GM21360 (cell line): Measurements from ENCODE around the gene PLXDC1.
"Not testable (repeated sequence)": the region's sequence is repeated elsewhere in the genome, so short reads cannot be mapped to it uniquely, and the experiment has no call there.

Source experiments
- ATAC-seq: cut with Tn5 transposase; IDR thresholded peaks from one replicate; pipeline ENCODE4 v1.9.1; 2021; ENCODE audit warnings: mild to moderate bottlenecking, moderate library complexity; ENCODE audit not compliant: unreplicated experiment

The PLXDC1 gene

DNA sequence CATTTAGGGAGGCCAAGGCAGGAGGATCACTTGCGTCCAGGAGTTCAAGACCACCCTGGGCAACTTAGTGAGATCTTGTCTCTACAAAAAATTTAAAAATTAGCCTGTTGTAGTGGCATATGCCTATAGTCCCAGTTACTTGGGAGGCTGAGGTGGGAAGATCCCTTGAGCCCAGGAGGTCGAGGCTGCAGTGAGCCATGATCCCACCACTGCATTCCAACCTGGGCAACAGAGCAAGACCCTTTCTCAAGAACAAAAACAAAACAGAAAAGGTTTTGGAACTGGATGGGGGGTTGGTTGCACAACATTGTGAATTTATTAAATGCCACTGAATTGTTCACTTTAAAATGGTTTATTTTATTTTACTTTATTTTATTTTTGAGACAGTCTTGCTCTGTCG, 21.2 kb downstream of the PLXDC1 start:
- no peak for ATAC-seq

DNA sequence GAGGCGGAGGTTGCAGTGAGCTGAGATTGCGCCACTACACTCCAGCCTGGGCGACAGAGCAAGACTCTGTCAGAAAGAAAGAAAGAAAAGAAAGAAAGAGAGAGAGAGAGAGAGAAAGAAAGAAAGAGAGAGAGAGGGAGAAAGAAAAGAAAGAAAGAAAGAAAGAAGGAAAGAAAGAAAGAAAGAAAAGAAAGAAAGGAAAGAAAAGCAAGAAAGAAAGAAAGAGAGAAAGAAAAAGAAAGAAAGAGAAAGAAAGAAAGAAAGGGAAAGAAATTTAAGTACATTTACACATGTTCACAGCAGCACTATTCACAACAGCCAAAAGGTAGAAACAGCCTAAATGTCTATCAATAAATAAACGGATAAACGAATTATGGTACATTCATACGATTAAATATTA, 21.9 kb downstream of the PLXDC1 start:
- ATAC-seq = not testable (repeated sequence)

DNA sequence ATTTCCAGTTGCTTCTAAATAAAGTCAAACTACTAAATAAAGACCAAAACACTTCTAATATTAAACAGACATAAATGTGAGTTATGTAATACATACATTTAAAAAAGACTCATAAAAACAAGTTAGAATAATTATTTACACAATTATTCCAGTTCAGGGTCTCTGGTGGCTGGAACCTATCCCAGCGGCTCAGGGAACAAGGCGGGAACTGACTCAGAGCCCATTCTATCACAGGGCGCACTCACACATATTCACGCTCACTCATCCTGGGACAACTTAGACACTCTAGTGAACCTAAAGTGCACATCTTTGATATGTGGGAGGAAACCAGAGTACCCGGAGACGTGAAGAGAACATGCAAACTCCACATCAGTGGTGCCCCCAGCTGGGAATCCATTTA, 25.0 kb downstream of the PLXDC1 start:
- ATAC-seq = no peak

DNA sequence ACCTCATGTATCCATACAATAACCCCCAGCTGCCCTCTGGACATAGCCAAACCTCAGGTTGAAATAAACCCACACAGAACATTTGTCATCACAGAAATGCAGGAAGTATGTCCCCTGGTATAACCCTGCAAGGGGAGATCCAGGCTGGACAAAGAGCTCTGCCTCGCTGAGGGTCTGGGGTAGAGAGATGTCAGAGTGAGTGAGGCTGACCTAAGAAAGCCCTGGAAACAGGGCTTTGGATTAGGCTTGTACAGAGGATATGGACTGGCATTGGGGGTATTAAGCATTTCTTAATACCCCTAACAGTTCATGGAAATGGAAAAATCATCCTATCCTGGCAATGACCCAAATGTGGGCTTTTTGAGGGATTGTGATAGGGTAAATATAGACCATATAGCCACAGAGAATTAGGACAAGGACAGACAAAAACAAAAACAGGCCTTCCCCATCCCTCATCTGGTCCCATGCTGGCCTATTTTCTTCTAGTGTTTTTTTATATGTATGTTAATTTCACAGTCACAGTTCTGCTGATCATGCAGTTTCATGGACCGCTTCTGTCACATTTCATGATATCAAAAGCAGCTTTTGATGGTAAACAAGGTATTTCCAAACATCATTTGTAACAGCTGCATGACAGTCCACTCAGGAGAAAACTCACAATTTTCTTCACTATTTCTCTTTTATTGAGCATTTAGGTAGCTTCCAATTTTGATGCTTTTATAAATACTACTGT, 26.1 kb downstream of the PLXDC1 start:
- no peak for ATAC-seq

DNA sequence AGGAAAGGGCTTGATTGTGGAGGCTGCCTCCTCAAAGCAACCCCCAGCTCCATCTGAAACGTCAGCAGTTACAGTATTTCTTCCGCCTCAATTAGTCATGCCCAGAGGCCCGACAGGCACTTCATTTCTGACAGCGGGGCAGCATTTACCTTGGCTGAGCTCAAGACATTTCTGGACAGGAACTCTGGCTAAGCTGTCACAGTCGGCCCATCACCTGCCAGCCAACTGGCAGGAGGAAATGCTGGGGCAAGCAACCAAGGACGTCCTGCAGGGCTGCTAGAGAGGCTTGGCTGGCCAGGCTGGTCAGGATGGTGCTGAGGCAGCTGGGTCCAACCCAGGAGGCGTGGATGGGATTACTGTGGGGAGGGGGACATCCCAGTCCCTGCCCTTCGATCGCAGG, 27.8 kb downstream of the PLXDC1 start:
- no peak for ATAC-seq

DNA sequence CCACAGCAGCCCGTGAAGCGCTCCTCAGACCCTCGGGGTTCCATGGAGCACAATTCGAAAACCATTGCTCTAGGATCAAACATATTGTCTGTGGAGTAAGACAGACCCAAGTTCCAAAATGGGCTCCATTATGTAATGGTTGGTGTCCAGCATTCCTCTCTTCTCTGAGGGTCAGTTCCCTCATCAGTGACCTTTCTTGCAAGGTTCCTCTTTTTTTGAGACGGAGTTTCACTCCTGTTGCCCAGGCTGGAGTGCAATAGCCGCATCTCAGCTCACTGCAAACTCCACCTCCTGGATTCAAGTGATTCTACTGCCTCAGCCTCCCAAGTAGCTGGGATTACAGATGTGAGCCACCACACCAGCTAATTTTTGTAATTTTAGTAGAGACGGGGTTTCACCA, 28.4 kb downstream of the PLXDC1 start:
- ATAC-seq = no peak

DNA sequence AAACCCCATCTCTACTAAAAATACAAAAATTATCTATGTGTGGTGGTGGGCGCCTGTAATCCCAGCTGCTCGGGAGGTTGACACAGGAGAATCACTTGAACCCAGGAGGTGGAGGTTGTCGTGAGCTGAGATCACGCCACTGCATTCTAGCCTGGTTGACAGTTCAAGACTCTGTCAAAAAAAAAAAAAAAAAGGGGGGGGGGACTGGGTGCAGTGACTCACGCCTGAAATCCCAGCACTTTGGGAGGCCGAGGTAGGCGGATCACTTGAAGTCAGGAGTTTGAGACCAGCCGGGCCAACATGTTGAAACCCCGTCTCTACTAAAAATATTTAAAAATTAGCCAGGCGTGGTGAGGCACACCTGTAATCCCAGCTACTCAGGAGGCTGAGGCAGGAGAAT, 29.5 kb downstream of the PLXDC1 start:
- not testable (repeated sequence) for ATAC-seq

DNA sequence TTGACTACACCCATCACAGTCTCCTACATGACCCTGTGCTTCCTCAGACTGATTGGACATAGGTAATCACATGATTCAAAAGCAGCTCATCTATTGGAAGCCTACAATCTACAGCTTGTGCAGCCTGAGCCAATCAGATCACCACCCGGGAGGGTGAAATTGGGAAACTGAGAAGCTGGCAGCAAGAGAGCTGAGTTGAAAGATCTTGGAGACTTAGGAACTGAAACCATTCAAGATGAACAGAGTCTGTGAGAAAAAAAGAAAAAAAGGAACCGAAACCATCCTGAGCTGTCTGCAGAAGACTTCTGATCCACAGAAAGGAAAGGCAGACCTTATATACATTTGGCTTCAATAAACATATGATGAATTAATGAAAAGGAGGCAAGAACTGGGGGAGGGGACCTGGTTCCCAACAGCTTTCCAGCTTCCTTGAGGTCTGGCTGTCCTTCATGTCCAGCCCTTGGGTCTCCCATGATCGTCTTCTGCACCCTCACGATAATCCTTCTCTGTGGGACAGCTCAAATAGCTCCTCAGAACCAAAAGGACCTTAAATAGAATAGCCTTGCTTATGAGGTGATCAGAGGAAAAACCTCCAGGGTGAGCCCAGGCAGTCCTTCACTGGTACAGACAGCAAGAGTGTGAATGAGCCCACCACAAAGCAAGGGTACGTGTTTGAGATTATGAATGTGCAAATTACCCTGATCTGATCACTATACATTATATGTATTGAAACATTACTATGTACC, 32.6 kb downstream of the PLXDC1 start:
- no peak for ATAC-seq

DNA sequence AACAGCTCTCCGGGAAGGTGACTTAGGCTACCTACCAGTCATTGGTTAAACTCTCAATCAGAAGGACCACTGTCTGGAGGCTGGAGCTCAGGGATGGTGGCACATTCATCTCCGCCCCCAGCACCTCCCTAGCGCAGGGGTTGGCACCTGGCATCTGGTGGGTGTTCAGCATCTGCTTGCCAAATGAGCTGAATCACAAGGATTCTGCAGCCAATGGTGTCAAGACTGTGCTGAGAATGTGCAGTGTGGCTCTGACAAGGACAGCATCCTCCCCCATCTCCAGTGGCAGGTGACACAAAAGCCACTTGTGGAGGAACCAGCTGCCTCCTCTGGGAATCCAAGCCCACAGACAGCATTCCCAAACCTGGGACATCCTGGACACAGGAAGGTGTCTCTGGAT, 35.2 kb downstream of the PLXDC1 start:
- no peak for ATAC-seq

DNA sequence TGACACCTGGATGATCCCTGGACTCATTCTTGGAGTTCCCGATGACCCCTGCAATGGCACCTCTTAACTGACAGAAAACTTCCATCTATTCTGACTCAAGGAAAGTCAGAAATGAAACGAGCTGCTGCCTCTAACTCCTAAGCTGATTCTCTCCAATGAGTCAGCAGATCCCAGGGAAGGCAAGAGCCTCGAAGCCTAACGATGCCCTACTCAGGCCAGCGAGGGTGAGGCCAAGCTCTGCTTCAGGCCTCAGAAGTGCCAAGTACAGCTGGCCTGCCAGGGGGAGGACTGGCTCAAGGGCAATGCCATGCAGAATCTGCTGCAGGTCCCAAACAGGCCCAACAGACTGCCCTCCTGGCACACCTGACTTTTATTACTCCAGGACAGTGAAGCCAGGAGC, 36.3 kb downstream of the PLXDC1 start:
- no peak for ATAC-seq

DNA sequence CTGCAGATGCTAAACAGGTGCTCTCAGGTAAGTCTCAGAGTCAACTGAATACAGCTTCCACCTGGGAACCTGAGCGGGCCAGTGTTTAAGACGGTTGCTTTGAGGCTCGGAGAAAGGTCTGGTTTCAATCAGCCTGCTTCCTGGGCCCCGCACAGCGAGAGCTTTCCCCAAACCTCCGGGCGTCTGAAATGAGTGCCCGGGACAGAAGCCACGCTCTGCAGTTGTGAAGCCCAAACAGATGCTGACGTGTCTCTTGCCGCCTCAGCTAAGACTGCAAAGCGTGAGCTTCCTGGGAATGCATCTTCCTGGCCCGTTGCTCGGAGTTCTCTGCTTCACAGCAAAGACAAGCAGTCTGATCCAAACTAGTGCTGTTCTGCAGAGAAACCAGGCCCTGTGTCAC, 36.7 kb downstream of the PLXDC1 start:
- no peak for ATAC-seq

DNA sequence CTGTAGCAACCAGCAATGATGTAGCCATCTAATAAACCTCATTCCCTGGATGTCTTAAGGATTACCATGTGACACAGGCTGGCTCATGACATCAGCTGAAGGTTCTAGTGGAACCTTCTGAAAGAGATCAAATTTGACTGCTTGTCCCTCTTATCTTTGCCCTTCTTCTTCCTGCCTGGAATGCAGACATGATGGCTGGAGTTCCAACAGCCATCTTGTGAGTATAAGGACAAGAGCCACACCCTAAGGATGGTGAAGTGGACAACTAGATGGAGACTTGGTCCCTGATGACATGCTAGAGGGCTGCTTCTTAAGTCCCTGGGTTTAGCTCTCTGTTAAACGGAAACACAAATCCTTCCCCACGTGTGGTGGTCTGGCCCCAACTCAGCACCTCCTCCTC, 37.6 kb downstream of the PLXDC1 start:
- no peak for ATAC-seq

DNA sequence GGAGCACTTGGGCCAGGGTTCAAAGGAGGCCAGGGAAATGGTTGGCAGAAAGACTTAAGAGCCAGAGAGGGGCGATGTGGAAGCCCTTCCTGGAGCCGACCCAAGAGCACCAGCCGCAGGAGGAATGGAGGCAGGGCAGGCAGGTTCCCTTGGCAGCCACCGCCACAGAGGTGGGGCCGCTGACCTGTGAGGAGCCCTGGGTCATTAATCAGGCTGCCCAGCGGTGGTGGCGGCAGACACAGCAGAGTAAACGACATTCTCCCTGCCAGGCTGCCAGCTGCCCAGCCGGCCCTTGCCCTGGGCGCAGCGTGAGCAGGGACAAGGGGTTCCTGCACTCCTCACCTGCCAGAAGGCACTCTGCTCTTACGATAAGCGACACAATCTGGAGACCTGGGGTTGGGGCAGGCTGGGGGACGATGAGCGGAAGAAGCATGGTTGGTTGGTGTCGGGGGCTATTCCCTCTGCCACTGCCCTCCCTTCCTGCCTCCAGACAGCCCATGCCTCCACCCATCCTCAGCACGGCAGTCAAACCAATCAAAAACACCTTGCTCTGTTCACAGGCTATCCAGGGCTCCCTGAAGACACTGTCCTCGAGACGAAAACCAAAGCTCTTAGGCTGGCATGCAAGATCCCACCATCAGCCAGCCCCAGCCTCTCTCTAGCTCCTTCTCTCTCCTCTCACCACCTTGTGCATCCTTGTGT, 40.9 kb downstream of the PLXDC1 start:
- ATAC-seq = no peak

DNA sequence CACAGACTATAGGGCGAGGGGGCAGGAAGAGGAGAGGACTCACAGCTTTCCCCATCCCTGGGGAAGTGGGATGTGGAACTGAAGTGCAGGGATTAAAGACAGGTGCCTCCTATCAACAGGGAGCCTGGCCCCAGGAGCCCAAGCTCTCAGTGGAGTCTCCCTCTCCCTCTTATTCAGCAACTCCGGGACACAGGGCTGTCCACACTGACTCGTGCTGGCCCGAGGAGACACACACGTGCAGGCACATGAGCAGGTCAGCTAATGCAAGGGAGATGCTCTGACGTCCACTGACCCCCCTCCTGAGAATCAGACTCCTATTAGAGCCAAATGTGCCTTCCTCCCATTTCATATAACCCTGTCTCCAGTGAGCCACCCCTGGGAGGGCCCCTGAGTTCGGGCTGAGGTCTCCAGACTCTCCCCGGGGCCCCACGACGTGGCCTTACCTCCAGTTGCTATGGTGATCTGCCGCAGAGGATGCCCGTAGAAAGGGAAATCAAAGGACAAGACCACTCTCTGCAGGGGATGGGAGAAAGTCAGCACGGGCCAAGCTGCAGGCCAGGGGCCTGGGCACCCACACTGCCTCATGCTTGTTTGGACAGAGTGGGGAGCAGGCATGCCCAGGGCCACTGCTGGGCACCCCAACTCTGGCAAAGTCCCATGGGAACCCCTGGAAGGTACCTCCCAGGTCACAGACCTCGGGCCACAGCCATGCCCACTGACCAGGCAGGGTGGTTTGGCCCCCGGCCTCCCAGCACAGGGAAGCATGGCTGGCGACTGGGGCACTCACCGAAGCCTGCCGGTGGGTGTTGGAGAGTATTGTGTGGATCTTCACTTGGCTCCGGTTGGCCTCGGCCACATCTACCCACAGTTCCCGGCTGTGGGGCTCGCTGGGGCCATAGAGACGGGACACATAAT, 42.7 kb downstream of the PLXDC1 start:
- ATAC-seq = no peak

DNA sequence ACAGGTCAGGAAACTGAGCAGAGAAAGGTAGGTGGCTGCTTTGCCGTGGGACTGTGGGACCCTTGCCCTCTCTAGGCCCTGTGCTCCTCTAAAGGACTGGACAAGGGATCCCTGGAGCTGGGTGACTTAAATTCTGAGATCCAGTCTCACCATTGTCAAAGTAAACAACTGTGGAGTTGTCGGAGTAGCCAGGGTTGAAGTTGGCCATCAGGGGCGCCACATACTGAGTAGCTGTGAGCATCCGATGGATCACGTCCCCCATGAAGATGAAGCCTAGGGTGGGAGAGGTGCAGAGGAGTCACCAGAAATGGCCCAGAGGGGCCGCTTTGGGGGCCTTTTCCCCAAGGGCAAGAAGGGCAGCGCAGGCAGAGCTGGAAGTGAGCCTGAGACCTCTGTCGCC, 43.5 kb downstream of the PLXDC1 start:
- ATAC-seq = no peak

DNA sequence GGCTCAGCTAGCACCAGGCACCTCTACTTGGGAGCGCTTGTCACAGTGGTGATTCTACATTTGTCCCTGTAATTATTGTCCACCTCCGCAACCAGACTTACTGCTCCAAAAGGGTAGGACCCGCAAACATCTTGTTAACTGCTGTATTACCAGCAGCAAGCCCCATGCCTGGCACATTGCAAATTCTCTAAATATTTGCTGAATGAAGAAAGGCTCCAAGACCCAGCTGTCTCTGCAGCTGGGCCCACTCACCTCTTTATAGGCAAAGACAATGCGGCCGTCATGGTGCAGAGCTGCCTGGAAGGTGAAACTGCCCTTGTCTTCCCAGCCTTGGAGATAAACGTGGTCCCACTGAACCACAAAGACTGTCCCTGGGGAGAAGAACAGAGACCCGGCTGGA, 44.3 kb downstream of the PLXDC1 start:
- no peak for ATAC-seq

DNA sequence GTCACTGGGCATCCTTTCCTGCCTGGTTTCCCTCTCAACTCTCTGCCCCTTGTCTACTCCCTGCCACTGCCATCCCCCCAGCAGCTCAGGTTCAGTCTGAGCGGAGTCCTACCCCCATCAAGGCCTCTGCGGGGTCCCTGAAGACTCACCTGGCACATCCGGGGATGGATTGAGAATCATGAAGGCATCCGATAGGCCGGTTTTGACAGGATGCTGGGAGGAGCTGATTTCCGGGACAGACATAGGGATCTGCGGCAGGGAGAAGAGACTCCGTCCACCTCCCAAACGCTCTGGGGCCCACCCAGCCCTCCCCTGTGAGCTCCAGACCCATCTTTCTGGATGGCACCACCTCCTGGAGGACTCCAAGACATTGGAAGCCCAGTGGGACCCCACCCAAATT, 45.7 kb downstream of the PLXDC1 start:
- ATAC-seq = no peak

DNA sequence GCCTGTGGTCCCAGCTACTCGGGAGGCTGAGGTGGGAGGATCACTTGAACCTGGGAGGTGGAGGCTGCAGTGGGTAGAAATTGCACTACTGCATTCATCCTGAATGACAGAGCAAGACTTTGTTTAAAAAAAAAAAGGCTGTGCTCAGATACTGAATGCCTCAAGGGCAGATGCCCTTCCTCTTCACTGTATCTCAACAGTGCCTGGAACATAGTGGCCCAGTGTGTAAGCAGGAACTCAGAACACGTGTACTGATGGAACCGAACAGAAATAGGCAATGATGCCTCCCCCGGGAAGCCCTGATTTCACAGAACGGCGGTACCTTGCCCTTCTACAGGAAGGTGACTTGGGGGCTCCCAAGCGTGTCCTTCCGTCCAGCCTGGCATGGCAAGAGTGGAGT, 46.8 kb downstream of the PLXDC1 start:
- no peak for ATAC-seq

DNA sequence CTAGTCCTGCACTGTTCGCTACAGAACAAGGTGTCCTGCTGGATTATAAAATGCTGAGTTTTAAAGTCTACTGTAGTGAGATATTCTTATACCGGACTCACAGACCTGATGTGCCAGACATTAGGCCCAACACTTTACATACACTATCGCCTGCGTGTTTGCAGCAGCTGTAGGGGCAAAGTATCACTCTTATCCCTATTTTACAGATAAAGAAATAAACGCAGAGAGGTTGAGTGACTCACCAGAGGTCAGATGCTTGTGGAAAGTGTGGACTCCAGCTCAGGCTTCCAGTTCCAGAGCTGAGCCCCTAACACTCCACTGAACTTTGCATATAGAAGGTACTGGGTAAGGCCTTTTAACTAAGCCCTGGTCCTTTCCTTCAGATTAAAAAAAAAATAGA, 47.4 kb downstream of the PLXDC1 start:
- ATAC-seq = no peak

DNA sequence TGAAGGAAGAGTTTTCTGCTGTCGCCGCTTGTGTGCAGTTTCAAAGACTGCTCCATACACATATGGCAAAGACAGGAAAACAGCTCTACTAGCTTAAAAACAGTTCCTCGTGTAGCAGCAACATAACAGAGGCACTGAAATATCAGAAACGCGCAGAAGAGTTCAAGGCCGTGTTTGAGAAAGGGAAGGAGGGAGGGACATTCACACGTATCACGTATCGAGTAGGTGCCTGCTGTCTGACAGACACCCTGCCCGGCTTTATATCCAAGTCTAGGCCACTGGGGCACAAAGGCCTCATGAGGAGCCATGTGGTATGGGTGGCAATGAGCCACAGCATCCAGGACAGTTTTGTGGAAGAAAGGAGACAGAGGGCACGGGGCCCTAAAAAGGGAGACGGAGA, 50.3 kb downstream of the PLXDC1 start:
- ATAC-seq = no peak

DNA sequence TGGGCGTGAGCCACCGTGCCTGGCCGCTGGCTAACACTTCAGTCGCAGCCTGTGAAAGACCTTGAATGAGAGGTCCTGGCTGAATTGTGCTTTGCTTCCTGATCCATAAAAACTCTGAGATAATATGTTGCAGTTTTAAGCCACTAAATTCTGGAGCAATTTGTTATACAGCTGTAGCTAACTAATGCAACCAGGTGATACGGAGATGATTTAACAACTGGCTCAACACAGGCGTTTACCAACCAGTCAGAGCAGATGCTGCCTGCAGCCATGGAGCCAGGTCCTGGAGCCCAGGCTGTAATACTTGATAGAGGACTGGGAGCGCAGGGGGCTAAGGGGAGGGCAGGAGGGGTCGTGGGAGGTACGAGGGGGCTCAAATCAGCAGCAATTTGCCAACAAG, 50.9 kb downstream of the PLXDC1 start:
- ATAC-seq = no peak
